ENCODE data around the gene PDCD1LG2. TPM values are rescaled to one million over a fixed set of nuclear protein-coding genes. Genes with fewer than 3 reads are reported as not detected.

The PDCD1LG2 gene
- total and polyA plus RNA-seq, 8 donors: 0.18 to 2.3 (median 0.87) TPM; not detected in 2

DNA sequence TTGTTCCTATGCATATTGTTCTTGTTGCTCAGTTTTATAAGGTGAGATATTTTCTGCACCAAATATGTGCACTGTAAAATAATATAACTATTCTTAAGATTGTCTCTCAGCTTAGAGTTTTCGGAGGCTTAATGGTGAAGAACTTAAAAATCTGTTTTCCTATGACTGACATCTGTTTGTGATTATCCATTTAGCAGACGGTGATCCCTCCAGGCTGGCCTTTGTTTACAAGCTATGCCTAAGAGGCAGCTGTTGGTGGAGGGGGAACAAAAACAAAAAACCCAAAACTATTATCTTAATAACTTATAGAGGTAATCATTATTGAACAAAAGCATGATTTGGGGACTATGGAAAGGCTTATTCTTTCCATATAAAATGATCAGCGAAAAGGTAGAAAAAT, 658 bp downstream of the PDCD1LG2 start:
- 68 to 74% (median 71%) methylated on average over 3 of the region's 3 CpGs for WGBS, 5 donors
- Histone ChIP-seq H3K4me3 (peak overlapping the region; percentile 5 to 35 (median 20)), H3K27ac (peak overlapping the region in 4 of 5 donors; percentile 57 to 79 (median 69)), H3K27me3 (no peaks in the 10 kb centered on the region), H3K36me3 (no peaks in the 10 kb centered on the region), H3K9me3 (no peaks in the 10 kb centered on the region), H3K4me1 (peaks cover 0 to 16% (median 7%) of the 10 kb centered on the region in 4 donors)
- TF ChIP-seq POLR2A (IDR thresholded peaks at IDR 0.05) (no peak), POLR2AphosphoS5 (IDR thresholded peaks at IDR 0.05) (no peak), EP300 (IDR thresholded peaks at IDR 0.05) (no peak)
- TF ChIP-seq, protein P1, sequence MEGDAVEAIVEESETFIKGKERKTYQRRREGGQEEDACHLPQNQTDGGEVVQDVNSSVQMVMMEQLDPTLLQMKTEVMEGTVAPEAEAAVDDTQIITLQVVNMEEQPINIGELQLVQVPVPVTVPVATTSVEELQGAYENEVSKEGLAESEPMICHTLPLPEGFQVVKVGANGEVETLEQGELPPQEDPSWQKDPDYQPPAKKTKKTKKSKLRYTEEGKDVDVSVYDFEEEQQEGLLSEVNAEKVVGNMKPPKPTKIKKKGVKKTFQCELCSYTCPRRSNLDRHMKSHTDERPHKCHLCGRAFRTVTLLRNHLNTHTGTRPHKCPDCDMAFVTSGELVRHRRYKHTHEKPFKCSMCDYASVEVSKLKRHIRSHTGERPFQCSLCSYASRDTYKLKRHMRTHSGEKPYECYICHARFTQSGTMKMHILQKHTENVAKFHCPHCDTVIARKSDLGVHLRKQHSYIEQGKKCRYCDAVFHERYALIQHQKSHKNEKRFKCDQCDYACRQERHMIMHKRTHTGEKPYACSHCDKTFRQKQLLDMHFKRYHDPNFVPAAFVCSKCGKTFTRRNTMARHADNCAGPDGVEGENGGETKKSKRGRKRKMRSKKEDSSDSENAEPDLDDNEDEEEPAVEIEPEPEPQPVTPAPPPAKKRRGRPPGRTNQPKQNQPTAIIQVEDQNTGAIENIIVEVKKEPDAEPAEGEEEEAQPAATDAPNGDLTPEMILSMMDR (IDR thresholded peaks at IDR 0.05): no peak
- no peak for DNase-seq
- intact Hi-C loops (cut with DNase I; ENCODE audit: low total_unique reads): no loop called here

DNA sequence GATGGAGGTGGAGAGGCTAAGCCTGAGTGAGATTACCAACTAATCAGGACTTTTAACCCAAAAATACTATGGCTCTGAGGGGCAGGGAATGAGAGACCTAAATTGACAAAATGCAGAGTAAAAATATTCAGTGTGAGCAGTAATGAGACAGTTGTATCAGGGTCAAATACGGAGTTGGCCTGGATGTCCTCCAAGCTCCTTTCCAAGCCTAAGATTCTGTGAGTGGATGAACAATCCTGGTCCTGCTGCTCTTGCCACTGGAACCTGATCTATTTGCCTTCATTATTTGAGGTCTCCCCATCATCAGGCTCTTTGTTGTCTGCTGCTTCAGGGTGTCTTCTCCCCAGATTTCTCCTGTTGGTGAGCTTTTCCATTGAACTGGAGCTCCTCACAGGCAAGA, 1.1 kb downstream of the PDCD1LG2 start:
- intact Hi-C loops (cut with DNase I; ENCODE audit: low total_unique reads): no loop called here
- H3K9me3 ChIP-seq: no peaks in the 10 kb centered on the region
- H3K36me3 ChIP-seq: no peaks in the 10 kb centered on the region
- 60 to 84% (median 69%) methylated on average over 1 of the region's 1 CpG for WGBS, 5 donors
- TF ChIP-seq EP300 (IDR thresholded peaks at IDR 0.05): no peak
- TF ChIP-seq POLR2AphosphoS5 (IDR thresholded peaks at IDR 0.05): no peak
- no peak for TF ChIP-seq POLR2A (IDR thresholded peaks at IDR 0.05)
- TF ChIP-seq, protein P1 (IDR thresholded peaks at IDR 0.05): no peak
- no peaks in the 10 kb centered on the region for H3K27me3 ChIP-seq
- H3K27ac ChIP-seq: peak overlapping the region in 1 of 5 donors; percentile 79
- H3K4me3 ChIP-seq: peak overlapping the region in 2 of 4 donors; percentile 5 to 35
- peaks cover 0 to 16% (median 7%) of the 10 kb centered on the region in 4 donors for H3K4me1 ChIP-seq
- DNase-seq: no peak

DNA sequence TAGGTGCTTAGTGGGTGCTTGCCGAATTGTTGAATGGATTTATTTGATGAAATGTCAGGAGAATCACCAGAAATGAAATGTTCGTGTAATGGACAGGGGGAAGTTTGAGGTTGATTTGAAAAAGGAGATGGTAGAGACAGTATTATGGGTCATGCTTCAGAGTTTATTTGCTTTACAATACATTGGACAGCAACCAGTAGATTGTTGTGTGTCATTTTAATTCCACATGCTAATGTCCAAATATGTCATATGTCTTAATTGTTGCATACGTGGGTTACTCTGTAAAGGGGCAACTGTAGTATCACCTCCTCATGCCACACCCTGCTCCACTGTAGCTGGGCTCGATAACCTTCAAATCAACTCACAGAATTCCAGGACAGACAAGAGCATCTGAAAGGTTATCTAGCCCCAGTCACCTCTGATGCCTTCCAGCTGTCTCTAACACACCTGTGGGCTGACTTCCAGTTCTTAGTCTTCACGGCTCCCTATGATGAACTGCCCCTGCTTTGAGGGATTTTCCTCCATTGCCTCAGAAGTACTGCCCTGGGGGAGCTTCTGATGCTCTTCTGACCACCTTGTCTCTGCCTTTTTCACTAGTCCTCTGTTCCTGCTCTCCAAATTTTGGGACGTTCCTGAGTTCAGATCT, 1.7 kb downstream of the PDCD1LG2 start:
- Histone ChIP-seq H3K9me3 (no peaks in the 10 kb centered on the region), H3K27me3 (no peaks in the 10 kb centered on the region), H3K4me1 (peaks cover 0 to 16% (median 7%) of the 10 kb centered on the region in 4 donors), H3K27ac (peak overlapping the region in 1 of 5 donors; percentile 79), H3K36me3 (no peaks in the 10 kb centered on the region), H3K4me3 (peak overlapping the region in 1 of 4 donors; percentile 35)
- TF ChIP-seq POLR2A (IDR thresholded peaks at IDR 0.05): no peak
- TF ChIP-seq, protein P1 (IDR thresholded peaks at IDR 0.05): no peak
- no peak for TF ChIP-seq POLR2AphosphoS5 (IDR thresholded peaks at IDR 0.05)
- no peak for TF ChIP-seq EP300 (IDR thresholded peaks at IDR 0.05)
- WGBS, 5 donors: 73 to 77% (median 75%) methylated on average over 6 of the region's 6 CpGs
- no peak for DNase-seq
- intact Hi-C loops (cut with DNase I; ENCODE audit: low total_unique reads): no loop called here

DNA sequence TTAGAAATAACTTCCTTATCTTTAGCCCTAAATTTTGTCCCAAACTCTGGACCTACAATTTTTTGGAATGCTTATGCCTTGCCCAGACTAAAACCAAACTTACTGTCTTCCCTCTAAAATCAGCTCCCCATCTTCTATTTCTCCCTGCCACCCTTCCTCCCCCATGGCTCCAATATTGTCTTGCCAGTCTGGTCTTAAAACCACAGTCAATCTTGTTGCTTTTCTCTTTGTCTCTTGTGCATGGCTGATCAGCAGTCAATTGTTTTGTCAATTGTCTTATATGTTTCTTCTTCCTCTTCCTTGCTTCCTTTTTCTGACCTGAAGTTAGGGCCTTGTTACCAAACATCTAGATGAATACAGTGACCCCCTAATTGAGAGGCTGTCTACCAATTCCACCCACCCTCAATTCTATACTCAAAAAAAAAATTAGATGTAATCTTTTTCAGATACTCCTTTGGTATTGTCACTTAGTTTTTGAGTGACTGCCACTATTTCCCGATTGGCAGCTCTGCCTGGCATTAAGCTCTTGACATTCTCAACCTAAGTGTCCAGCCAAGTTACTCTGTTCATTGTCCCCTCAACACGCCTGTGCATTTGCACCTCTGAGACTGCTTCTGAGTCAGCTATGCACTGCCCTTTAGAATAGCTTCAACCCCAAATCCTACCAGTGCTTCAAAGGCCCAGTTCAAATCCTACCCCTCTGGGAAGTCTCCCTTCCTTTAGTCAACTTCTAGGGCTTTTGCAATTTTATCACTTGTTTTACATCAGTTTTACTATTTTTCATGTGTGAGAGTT, 2.5 kb downstream of the PDCD1LG2 start:
- intact Hi-C loops (cut with DNase I; ENCODE audit: low total_unique reads): no loop called here
- no peak overlapping the region for H3K27ac ChIP-seq

More for the DNA sequence above, 2.5 kb downstream of the PDCD1LG2 start:
- no peaks in the 10 kb centered on the region for H3K36me3 ChIP-seq
- H3K9me3 ChIP-seq: no peaks in the 10 kb centered on the region
- no peak for DNase-seq
- TF ChIP-seq POLR2A (IDR thresholded peaks at IDR 0.05): no peak
- no peak for TF ChIP-seq POLR2AphosphoS5 (IDR thresholded peaks at IDR 0.05)
- TF ChIP-seq, protein P1 (IDR thresholded peaks at IDR 0.05): no peak
- TF ChIP-seq EP300 (IDR thresholded peaks at IDR 0.05): no peak
- H3K27me3 ChIP-seq: no peaks in the 10 kb centered on the region
- H3K4me1 ChIP-seq: peaks cover 0 to 16% (median 7%) of the 10 kb centered on the region in 4 donors
- H3K4me3 ChIP-seq: no peak overlapping the region
- 85 to 94% (median 87%) methylated on average over 2 of the region's 2 CpGs for WGBS, 5 donors

Measured in stomach (tissue), 9 donors.